Loucy (cell line): Measurements from ENCODE around the gene EFCAB8.

Experiments used
- EZH2phosphoT487 ChIP-seq: fragments of 200-600 bp; IDR thresholded peaks from 2 replicates; pipeline ENCODE4 v1.6.1; 2018; ENCODE audit warnings: antibody characterized with exemption, mild to moderate bottlenecking, moderate library complexity, borderline replicate concordance
- TF ChIP-seq, protein P1 (sequence below): fragments of 200-600 bp; sonication (generic); conservative IDR thresholded peaks from 2 replicates; pipeline ENCODE4 v1.5.1; 2014; ENCODE audit warnings: mild to moderate bottlenecking, antibody characterized with exemption, low read length

- TF ChIP-seq, protein P1, sequence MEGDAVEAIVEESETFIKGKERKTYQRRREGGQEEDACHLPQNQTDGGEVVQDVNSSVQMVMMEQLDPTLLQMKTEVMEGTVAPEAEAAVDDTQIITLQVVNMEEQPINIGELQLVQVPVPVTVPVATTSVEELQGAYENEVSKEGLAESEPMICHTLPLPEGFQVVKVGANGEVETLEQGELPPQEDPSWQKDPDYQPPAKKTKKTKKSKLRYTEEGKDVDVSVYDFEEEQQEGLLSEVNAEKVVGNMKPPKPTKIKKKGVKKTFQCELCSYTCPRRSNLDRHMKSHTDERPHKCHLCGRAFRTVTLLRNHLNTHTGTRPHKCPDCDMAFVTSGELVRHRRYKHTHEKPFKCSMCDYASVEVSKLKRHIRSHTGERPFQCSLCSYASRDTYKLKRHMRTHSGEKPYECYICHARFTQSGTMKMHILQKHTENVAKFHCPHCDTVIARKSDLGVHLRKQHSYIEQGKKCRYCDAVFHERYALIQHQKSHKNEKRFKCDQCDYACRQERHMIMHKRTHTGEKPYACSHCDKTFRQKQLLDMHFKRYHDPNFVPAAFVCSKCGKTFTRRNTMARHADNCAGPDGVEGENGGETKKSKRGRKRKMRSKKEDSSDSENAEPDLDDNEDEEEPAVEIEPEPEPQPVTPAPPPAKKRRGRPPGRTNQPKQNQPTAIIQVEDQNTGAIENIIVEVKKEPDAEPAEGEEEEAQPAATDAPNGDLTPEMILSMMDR: no peak
- no peak for TF ChIP-seq EZH2phosphoT487
These were observed 113.0 kb downstream of the EFCAB8 start for GRCh38 chr20:32971703-32972161.
